Neural crest cell (in vitro differentiated cells): ENCODE data around the gene NPAS3. TPM values are rescaled to one million over a fixed set of nuclear protein-coding genes. Genes with fewer than 3 reads are reported as not detected.
A peak's percentile ranks its signal among the peaks of the same experiment; 100 is the strongest.

Source experiments
- DNase-seq: peaks from one replicate; pipeline ENCODE4 v3.0.0; 2021; ENCODE audit warnings: low read depth, mixed read lengths, low spot score
- H3K27ac Mint-ChIP-seq: one replicate; pipeline ENCODE4 v1.8.0; 2021; ENCODE audit warnings: mild to moderate bottlenecking, mixed read lengths; ENCODE audit not compliant: unreplicated experiment
- H3K27me3 Mint-ChIP-seq: 2 replicates; pipeline ENCODE4 v1.8.0; 2021; ENCODE audit warnings: low read depth, mild to moderate bottlenecking, mixed read lengths
- H3K36me3 Mint-ChIP-seq: 2 replicates; pipeline ENCODE4 v1.8.0; 2021; ENCODE audit warnings: low read depth, mild to moderate bottlenecking, mixed read lengths
- H3K4me1 Mint-ChIP-seq: 2 replicates; pipeline ENCODE4 v1.8.0; 2021; ENCODE audit warnings: mixed read lengths
- H3K4me3 Mint-ChIP-seq: one replicate; pipeline ENCODE4 v1.8.0; 2021; ENCODE audit warnings: mild to moderate bottlenecking, mixed read lengths
- H3K9me3 Mint-ChIP-seq: 2 replicates; pipeline ENCODE4 v1.8.0; 2021; ENCODE audit warnings: mixed read lengths
- total RNA-seq: library from RNA; stranded (reverse); gene quantifications from 2 replicates; pipeline ENCODE4 v1.2.1, GENCODE V29; 2021
- TF ChIP-seq, protein P1 (sequence below): fragments of 200-600 bp; sonication (generic); conservative IDR thresholded peaks from 2 replicates; pipeline ENCODE4 v1.5.0; 2021; ENCODE audit warnings: antibody characterized with exemption, mild to moderate bottlenecking

The NPAS3 gene
- total RNA-seq, 1 donor from 2014 or later: 18.2 TPM

DNA sequence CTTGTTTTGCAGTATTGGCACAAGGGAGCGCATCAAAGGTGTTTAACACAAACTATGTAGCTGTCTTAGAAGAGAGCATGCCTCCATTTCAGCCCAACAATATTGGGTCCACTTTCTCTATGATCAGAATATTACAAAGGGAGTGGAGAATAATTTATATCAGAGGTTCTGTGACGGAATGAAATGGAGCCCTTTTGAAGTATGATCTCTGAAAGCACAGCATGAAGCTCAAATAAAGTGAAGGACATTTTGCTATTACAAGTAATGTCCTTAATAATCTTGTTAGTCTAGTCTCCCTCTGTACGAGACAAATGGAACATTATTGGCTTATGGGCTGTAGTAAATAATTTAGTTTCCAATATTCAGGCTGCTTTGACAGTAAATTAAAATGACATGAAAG lies 302.7 kb downstream of the NPAS3 start:
- TF ChIP-seq, protein P1, sequence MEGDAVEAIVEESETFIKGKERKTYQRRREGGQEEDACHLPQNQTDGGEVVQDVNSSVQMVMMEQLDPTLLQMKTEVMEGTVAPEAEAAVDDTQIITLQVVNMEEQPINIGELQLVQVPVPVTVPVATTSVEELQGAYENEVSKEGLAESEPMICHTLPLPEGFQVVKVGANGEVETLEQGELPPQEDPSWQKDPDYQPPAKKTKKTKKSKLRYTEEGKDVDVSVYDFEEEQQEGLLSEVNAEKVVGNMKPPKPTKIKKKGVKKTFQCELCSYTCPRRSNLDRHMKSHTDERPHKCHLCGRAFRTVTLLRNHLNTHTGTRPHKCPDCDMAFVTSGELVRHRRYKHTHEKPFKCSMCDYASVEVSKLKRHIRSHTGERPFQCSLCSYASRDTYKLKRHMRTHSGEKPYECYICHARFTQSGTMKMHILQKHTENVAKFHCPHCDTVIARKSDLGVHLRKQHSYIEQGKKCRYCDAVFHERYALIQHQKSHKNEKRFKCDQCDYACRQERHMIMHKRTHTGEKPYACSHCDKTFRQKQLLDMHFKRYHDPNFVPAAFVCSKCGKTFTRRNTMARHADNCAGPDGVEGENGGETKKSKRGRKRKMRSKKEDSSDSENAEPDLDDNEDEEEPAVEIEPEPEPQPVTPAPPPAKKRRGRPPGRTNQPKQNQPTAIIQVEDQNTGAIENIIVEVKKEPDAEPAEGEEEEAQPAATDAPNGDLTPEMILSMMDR: no peak
- Mint-ChIP-seq H3K36me3 (peaks cover 2% of the 10 kb centered on the region), H3K9me3 (peaks cover 2% of the 10 kb centered on the region), H3K27me3 (no peaks in the 10 kb centered on the region), H3K27ac (no peak overlapping the region), H3K4me3 (no peak overlapping the region), H3K4me1 (peaks cover 3% of the 10 kb centered on the region)
- DNase-seq: no peak

DNA sequence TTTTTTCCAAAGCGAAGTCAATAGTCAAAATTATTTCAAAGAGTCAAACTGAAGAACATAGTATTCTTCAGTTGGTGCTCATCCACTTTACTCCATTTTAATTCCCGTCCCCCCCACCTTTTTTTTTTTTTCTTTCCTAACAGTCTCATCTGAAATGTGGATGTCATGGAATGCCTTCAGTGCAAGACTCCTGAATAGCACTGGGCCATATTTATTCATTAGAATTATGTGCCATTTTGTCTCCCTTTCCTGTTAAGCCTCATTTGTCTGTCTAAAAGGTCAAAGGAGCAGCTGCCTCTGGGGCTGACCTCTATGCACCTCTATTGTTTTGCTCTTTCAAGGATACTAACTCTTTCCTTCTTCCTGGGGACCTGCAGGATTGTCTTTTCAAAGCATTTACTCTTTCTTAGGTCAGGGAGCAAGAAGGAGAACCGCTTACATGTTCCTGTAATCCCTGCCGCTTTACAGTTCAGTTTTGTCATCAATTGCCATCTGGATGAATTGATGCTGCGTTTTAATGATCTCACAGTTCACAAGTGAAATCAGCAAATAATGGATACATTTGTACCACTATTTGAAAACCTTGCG lies 310.6 kb downstream of the NPAS3 start:
- Mint-ChIP-seq H3K4me1 (peaks cover 46% of the 10 kb centered on the region), H3K27me3 (no peaks in the 10 kb centered on the region), H3K9me3 (peaks cover 5% of the 10 kb centered on the region), H3K4me3 (peak overlapping the region; percentile 61), H3K36me3 (peaks cover 6% of the 10 kb centered on the region), H3K27ac (peak overlapping the region; percentile 79)
- DNase-seq: peak; percentile 4
- TF ChIP-seq, protein P1: no peak

DNA sequence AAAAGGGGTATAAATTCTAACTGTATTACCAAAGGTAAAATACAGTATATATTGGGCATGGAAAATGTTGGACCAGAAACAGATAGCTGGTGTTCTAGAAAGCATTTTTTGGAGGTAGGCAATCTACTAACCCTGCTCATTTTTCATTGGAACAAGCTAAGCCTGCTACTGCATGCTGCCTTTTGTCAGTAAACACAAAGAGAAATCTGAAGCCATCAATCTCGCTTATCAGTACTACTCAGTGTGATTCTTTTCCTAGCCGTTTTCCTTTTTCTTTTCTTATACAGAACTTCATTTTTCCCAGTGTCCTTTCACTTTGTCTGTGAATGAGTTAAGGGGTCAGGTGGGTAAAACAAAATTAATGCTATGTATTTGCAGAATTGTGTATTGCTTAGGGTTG lies 312.3 kb downstream of the NPAS3 start:
- H3K27ac Mint-ChIP-seq: peak overlapping the region; percentile 22

DNA sequence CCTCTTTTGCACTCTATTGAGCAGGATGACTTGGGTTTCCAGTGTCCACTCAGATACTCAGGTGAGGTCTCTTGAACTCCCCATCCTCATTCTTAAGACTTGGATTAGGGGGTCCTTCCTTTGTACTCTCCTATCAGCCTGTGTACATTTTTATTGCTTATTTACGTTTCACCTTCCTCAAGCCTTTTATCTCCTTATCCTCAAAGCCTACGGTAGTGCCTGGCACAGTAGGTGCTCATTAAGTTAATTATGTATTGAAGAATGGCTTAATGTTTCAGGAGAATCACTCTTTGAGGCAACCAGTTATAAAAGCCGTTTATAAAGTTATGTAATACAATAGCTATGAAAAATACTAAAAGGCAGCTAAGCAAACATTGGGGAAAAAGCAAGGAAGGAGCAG lies 315.7 kb downstream of the NPAS3 start:
- DNase-seq: no peak
- peaks cover 12% of the 10 kb centered on the region for H3K36me3 Mint-ChIP-seq
- no peak overlapping the region for H3K27ac Mint-ChIP-seq
- TF ChIP-seq, protein P1: no peak
- peaks cover 26% of the 10 kb centered on the region for H3K4me1 Mint-ChIP-seq
- H3K4me3 Mint-ChIP-seq: no peak overlapping the region
- H3K27me3 Mint-ChIP-seq: no peaks in the 10 kb centered on the region
- H3K9me3 Mint-ChIP-seq: peaks cover 5% of the 10 kb centered on the region

More for the DNA sequence above, 312.3 kb downstream of the NPAS3 start:
- no peak for DNase-seq
- peaks cover 46% of the 10 kb centered on the region for H3K4me1 Mint-ChIP-seq
- peaks cover 3% of the 10 kb centered on the region for H3K9me3 Mint-ChIP-seq
- TF ChIP-seq, protein P1: no peak
- H3K4me3 Mint-ChIP-seq: peak overlapping the region; percentile 64
- H3K27me3 Mint-ChIP-seq: no peaks in the 10 kb centered on the region
- peaks cover 3% of the 10 kb centered on the region for H3K36me3 Mint-ChIP-seq

DNA sequence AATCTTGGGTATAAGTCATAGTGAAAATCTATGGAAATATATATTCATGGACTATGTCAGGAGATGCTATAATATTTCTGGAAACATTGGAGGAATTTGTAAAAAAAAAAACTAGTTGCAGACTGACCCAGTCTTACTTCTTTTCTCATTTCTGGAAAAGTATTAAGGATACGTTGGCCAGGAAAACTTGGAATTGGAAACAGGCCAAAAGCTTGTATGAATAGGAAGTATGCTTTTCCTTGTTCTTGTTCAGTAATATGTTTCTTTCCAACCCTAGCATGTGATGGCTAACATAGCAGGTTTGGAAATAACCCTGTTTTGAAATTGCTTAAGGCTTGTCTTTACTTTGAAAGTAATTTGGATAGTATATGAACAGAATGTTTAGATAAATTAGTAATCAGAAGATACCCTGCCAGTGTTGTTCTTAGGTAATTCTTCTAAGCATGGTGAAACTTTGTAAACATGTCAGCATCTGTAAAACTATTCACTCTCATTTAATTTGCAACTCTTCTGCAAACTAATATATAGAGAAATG lies 316.2 kb downstream of the NPAS3 start:
- Mint-ChIP-seq H3K4me3 (no peak overlapping the region), H3K36me3 (peaks cover 12% of the 10 kb centered on the region), H3K27ac (no peak overlapping the region), H3K4me1 (peaks cover 20% of the 10 kb centered on the region), H3K9me3 (peaks cover 5% of the 10 kb centered on the region), H3K27me3 (no peaks in the 10 kb centered on the region)
- no peak for DNase-seq
- TF ChIP-seq, protein P1: no peak
